HT1080 (cell line): Measurements from ENCODE around the gene PMAIP1. TPM values are rescaled to one million over a fixed set of nuclear protein-coding genes. Genes with fewer than 3 reads are reported as not detected.
A peak's percentile ranks its signal among the peaks of the same experiment; 100 is the strongest.

Source experiments
- DNase-seq: peaks from one replicate; pipeline ENCODE4 v3.0.0-alpha.2; 2015; ENCODE audit warnings: low read depth
- total RNA-seq: library from RNA; depleted of rRNA; stranded (reverse); fragments of >200 nt; shearing (Covaris generic); gene quantifications from 2 replicates; pipeline ENCODE4 v1.2.3, GENCODE V29; 2014; rRNA removed

Gene PMAIP1
- total RNA-seq, 1 experiment from 2014 or later: 39.8 TPM

GRCh38 chr18:59945544-59945943 is 45.7 kb downstream of the PMAIP1 start:
- DNase-seq: no peak

GRCh38 chr18:59950215-59950944 is 50.6 kb downstream of the PMAIP1 start:
- DNase-seq: no peak

GRCh38 chr18:59951591-59951990 is 51.8 kb downstream of the PMAIP1 start:
- DNase-seq: peak; percentile 22

GRCh38 chr18:59952283-59953007 is 52.6 kb downstream of the PMAIP1 start:
- no peak for DNase-seq

Other genes starting within 250 kb of the PMAIP1 start
- gene CCBE1, start 202.6 kb upstream of the PMAIP1 start, total RNA-seq: 22.0 and 31.1 TPM in 2 replicates